Activated CD4-positive, alpha-beta T cell treated with anti-CD3 and anti-CD28 coated beads for 36 hours (primary cell): ENCODE measurements around the gene AMPD3. TPM values are rescaled to one million over a fixed set of nuclear protein-coding genes. Genes with fewer than 3 reads are reported as not detected.

ENCODE experiments used
- ATAC-seq: fragments of 200-7000 bp; cut with Tn5 transposase; one replicate; pipeline ENCODE4 v1.10.0; 2021; ENCODE audit warnings: mild to moderate bottlenecking, moderate library complexity
- CTCF ChIA-PET: fragments of 350-600 bp; sonication (Branson Sonifier 250); formaldehyde crosslinking; loops from one replicate; lab custom pipeline; 2021; ENCODE audit warnings: antibody characterized with exemption; lab: Charles Lee
- POLR2A ChIA-PET: fragments of 350-600 bp; sonication (Branson Sonifier 250); formaldehyde crosslinking; loops from one replicate; lab custom pipeline; 2021; ENCODE audit warnings: antibody characterized with exemption, inconsistent platforms; lab: Charles Lee
- DNase-seq: peaks from one replicate; pipeline ENCODE4 v3.0.0-alpha.2; 2020
- H3K27ac Mint-ChIP-seq: one replicate; pipeline ENCODE4 v1.8.0; 2021; ENCODE audit warnings: mixed read lengths
- H3K27me3 Mint-ChIP-seq: one replicate; pipeline ENCODE4 v1.8.0; 2021; ENCODE audit warnings: mixed read lengths
- H3K36me3 Mint-ChIP-seq: one replicate; pipeline ENCODE4 v1.8.0; 2021; ENCODE audit warnings: low read depth, mixed read lengths
- H3K4me1 Mint-ChIP-seq: one replicate; pipeline ENCODE4 v1.8.0; 2021; ENCODE audit warnings: mixed read lengths
- H3K4me3 Mint-ChIP-seq: one replicate; pipeline ENCODE4 v1.8.0; 2021; ENCODE audit warnings: mild to moderate bottlenecking, moderate library complexity, mixed read lengths
- H3K9me3 Mint-ChIP-seq: one replicate; pipeline ENCODE4 v1.8.0; 2021; ENCODE audit warnings: low read depth, mixed read lengths
- intact Hi-C, 2 experiments: fragments of 100-400 bp; cut with DNase I in 1 of 2; cut with micrococcal nuclease in 1 of 2; formaldehyde crosslinking; loops; one replicate each; pipeline versions ENCODE4 v1.14.2 to v1.15.1; 2022 to 2024; cut with DNase I, micrococcal nuclease
- total RNA-seq, 2 experiments: library from RNA; stranded (reverse); gene quantifications; one replicate each; pipeline ENCODE4 v1.2.3, GENCODE V29; 2021

AMPD3 gene
- total RNA-seq, 2 experiments from 2014 or later: 26.3 to 27.1 TPM

DNA sequence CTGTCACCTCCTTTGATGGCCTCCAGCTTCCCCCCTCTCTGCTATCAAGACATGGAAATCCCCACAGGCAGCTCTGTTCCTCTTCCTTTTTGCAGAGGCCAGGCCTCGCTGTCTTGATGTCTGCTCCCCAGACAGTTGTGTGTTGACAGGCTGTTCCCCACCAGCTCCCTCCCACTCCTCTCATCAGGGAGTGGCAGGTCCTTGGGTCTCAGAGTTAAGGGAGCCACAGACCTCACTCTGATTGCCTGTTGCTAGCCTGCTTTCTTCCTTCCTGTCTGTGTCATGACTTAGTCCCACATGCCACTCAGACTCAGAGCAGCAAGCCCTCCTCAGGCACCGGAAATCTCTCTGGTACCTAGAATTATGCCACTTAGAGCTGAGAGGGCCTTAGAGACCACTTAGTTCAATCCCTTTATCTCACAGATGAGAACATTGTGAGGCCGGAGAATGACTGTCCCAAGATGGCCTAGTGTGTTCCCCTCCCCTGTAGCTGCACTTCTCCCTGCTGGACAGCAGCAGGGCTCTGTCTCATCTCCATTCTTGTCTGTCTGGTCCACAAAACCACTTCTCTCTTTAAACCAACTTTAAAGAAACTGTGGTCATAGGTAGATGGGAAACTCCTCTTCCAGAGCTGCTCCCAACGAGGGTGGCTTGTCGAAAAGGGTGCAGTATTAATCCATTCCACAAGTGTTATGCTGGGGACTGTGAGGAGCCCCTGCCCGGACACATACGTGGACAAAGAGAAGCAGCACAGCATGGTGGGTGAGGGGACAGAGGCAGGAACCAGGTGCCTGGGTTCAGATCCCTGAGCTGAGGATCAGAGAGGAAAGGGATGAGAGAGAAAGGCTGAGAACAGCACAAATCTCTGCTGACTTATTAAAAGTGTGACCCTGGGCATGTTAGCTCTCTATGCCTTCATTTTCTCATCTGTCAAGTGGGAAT, 4.2 kb downstream of the AMPD3 start:
- ATAC-seq (peak; percentile 77), DNase-seq (peak; percentile 77)
- H3K27ac Mint-ChIP-seq: peak overlapping the region; percentile 94
- peaks cover 59% of the 10 kb centered on the region for H3K4me1 Mint-ChIP-seq
- H3K36me3 Mint-ChIP-seq: peaks cover 38% of the 10 kb centered on the region
- ChIA-PET CTCF (interaction anchor here (0.6 to 4.0 kb wide), 9 partner anchors 14 to 534 kb away, joined by 3 to 17 read pairs (median 4); partner anchors contain the start of gene RNF141), POLR2A (interaction anchor here (0.6 to 0.8 kb wide), 2 partner anchors 17 to 18 kb away, joined by 3 read pairs; no protein-coding TSS in a partner anchor)
- H3K4me3 Mint-ChIP-seq: peak overlapping the region; percentile 58
- no peaks in the 10 kb centered on the region for H3K27me3 Mint-ChIP-seq
- H3K9me3 Mint-ChIP-seq: no peaks in the 10 kb centered on the region
- intact Hi-C loops: loop anchor here (2.0 to 10.0 kb wide), 12 partner anchors 16 to 1774 kb away; partner anchors contain the start of genes USP47 (in 2 of the 2), ZBED5 (in 2 of the 2), ADM (in 1 of the 2) and CTR9 (in 1 of the 2)

DNA sequence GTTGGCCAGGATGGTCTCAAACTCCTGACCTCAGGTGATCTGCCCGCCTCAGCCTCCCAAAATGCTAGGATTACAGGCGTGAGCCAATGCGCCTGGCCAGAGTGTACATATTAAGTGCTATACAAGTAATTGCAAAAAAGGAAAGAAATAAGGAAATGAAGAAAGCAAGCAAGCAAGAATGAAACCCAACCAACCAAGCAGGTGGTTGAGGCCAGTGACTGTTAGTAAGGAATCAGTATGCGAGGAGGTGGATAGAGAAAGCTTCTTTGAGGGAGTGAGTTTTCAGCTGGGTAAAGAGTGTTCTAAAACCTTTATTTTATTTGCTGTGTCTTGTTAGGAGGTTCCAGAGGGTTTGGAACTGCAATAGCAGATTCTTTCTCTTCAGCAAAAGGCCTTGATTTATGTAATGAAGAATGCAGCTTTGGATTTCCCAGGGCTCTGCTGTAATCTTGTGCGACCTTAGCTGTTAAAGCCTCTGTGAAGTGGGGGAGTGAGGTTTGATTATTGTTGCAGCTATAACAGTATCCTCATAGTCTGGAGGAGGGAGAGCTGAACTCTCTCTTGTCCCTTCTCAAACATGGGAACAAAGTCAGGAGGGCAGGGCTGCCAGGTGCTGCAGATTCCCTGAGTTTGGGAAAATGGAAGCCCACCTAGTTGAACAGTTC, 5.7 kb downstream of the AMPD3 start:
- ChIA-PET CTCF (interaction anchor here (1.2 kb wide), 1 partner anchor 8 kb away, joined by 6 read pairs; no protein-coding TSS in a partner anchor), POLR2A (interaction anchor here (0.5 kb wide), 1 partner anchor 1358 kb away, joined by 3 read pairs; no protein-coding TSS in a partner anchor)
- peaks cover 44% of the 10 kb centered on the region for H3K4me1 Mint-ChIP-seq
- H3K9me3 Mint-ChIP-seq: no peaks in the 10 kb centered on the region
- ATAC-seq: no peak
- DNase-seq: no peak
- H3K4me3 Mint-ChIP-seq: no peak overlapping the region
- peaks cover 47% of the 10 kb centered on the region for H3K36me3 Mint-ChIP-seq
- H3K27me3 Mint-ChIP-seq: no peaks in the 10 kb centered on the region
- H3K27ac Mint-ChIP-seq: peak overlapping the region; percentile 45
- intact Hi-C loops: no loop called here

DNA sequence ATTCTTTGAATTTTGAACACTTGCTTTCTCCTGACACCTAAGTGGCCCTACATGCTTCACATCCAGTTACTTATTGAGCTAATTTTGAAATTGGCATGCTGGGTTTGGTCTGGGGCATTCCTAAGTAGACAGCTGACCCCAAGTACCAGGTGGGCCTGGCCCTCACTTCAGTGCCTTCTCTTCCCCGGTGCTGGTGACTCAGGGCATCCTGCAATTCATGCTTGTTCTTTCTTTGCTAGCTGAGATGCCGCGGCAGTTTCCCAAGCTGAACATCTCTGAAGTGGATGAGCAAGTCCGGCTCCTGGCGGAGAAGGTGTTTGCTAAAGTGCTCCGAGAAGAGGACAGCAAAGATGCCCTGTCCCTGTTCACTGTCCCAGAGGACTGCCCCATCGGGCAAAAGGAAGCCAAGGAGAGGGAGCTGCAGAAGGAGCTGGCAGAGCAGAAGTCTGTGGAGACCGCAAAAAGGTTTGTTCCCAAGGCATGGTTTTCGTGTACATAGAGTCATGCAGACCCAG, 6.3 kb downstream of the AMPD3 start:
- no peak for DNase-seq
- ChIA-PET POLR2A (interaction anchor here (0.5 to 0.9 kb wide), 2 partner anchors 30 to 1357 kb away, joined by 3 read pairs; no protein-coding TSS in a partner anchor), CTCF (interaction anchor here (1.2 kb wide), 1 partner anchor 9 kb away, joined by 6 read pairs; no protein-coding TSS in a partner anchor)
- intact Hi-C loops: no loop called here
- ATAC-seq: no peak
- Mint-ChIP-seq H3K9me3 (no peaks in the 10 kb centered on the region), H3K27me3 (no peaks in the 10 kb centered on the region), H3K36me3 (peaks cover 45% of the 10 kb centered on the region), H3K4me1 (peaks cover 41% of the 10 kb centered on the region), H3K4me3 (no peak overlapping the region), H3K27ac (no peak overlapping the region)

DNA sequence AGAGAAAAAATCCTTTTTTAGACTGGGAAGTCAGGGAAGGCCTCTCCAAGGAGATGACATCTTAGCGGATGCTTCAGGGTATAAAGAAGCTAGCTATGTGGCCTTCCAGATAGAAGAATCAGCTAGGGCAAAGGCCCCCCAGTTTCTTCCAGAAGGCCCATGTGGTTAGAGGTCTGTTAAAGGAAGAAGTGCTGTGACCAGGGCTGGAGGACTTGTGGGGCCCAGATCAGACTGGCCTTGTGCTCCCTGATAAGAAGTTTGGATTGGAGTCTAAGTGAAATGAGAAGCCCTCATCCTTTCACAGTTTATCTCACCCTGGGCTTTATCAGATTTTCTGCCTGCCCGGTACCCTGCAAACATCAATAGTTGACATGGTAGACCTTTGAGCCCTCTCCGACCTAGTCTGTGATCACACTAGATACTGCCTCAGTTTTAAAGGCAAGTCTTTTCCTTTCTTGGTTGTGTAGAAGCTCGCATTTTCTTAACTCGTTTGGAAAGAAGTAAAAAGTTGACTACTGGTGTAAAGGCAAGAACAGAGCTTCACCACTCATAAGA, 7.8 kb downstream of the AMPD3 start:
- no peak overlapping the region for H3K27ac Mint-ChIP-seq
- H3K27me3 Mint-ChIP-seq: no peaks in the 10 kb centered on the region
- H3K9me3 Mint-ChIP-seq: no peaks in the 10 kb centered on the region
- DNase-seq (no peak), ATAC-seq (no peak)
- H3K4me1 Mint-ChIP-seq: peaks cover 26% of the 10 kb centered on the region
- H3K4me3 Mint-ChIP-seq: no peak overlapping the region
- ChIA-PET POLR2A (no interaction called here), CTCF (interaction anchor here (1.0 kb wide), 1 partner anchor 78 kb away, joined by 4 read pairs; the partner anchor contains the start of gene RNF141)
- intact Hi-C loops: no loop called here
- peaks cover 49% of the 10 kb centered on the region for H3K36me3 Mint-ChIP-seq

DNA sequence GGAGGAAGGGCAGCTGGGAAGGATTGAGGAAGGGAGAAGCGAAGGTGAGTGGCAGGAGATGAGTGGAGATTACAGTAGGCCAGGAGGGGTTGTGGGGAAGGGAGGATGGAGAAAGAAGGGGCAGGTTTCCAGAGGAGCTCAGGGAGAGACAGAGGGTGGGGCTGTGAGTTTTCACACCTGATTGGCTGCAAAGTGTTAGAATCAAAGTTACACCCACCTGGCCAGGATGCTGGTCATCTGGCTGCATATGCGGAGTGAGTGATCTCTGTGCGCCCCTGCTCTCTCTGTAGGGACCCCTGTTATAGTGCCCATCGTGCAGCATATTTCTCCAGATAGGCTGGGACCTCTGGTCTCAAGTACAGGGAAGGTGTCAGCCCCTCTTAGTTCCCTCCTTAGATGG, 18.3 kb downstream of the AMPD3 start:
- intact Hi-C loops: no loop called here
- CTCF ChIA-PET: no interaction called here
- no peaks in the 10 kb centered on the region for H3K9me3 Mint-ChIP-seq
- POLR2A ChIA-PET: interaction anchor here (0.6 kb wide), 1 partner anchor 325 kb away, joined by 4 read pairs; no protein-coding TSS in a partner anchor
- peaks cover 11% of the 10 kb centered on the region for H3K4me1 Mint-ChIP-seq
- no peaks in the 10 kb centered on the region for H3K27me3 Mint-ChIP-seq
- H3K27ac Mint-ChIP-seq: no peak overlapping the region
- DNase-seq (no peak), ATAC-seq (no peak)
- H3K36me3 Mint-ChIP-seq: peaks cover 23% of the 10 kb centered on the region
- H3K4me3 Mint-ChIP-seq: no peak overlapping the region

DNA sequence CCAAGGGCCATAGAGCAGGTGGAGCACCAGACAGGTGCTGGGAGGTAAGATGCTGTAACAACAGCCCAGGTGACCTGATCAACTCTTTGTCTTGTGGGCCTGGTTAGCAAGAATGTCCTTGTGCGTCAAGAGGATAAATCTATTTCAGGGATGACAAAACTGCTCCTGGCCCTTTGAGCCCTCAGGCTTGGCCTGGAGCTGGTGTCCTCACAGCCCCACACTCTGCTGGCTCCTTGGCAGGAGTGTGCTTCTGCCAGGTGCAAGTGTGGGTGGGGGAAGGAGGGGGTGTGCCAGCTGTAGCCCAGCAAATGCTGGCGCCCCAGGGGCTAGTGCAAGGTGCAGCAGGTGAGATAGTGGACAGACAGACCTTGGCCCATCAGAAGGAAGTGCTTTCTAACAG, 19.5 kb downstream of the AMPD3 start:
- H3K27me3 Mint-ChIP-seq: no peaks in the 10 kb centered on the region
- H3K4me1 Mint-ChIP-seq: peaks cover 7% of the 10 kb centered on the region
- ATAC-seq (no peak), DNase-seq (no peak)
- H3K27ac Mint-ChIP-seq: no peak overlapping the region
- ChIA-PET POLR2A (interaction anchor here (0.5 kb wide), 1 partner anchor 166 kb away, joined by 5 read pairs; no protein-coding TSS in a partner anchor), CTCF (no interaction called here)
- intact Hi-C loops: no loop called here
- H3K9me3 Mint-ChIP-seq: no peaks in the 10 kb centered on the region
- peaks cover 24% of the 10 kb centered on the region for H3K36me3 Mint-ChIP-seq
- no peak overlapping the region for H3K4me3 Mint-ChIP-seq

DNA sequence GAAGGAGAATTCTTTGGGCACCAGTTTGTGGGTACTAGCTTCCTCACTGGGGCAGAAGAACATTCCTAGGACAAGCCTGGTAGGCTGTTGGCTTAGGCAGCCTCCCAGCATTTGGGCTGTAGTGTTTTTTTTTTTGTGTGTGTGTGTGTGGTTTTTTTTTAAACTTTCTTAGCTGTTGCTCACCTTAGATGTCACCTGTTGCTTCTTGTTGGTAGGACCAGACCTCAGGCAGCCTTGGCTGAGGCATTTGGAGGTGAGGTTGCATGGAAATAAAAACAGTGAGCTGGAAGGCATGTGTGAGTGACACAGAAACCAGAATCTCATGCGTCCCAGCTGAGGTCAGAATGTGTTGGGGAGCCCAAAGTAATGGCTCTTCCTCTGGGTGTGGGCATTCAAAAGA, 21.3 kb downstream of the AMPD3 start:
- peaks cover 7% of the 10 kb centered on the region for H3K4me1 Mint-ChIP-seq
- H3K27me3 Mint-ChIP-seq: no peaks in the 10 kb centered on the region
- intact Hi-C loops: no loop called here
- CTCF ChIA-PET: interaction anchor here (0.5 to 0.7 kb wide), 3 partner anchors 8 to 362 kb away, joined by 3 to 4 read pairs (median 3); no protein-coding TSS in a partner anchor
- ATAC-seq (no peak), DNase-seq (no peak)
- H3K4me3 Mint-ChIP-seq: no peak overlapping the region
- no peak overlapping the region for H3K27ac Mint-ChIP-seq
- POLR2A ChIA-PET: interaction anchor here (0.6 to 1.1 kb wide), 2 partner anchors 17 to 178 kb away, joined by 3 to 5 read pairs; no protein-coding TSS in a partner anchor
- H3K9me3 Mint-ChIP-seq: no peaks in the 10 kb centered on the region
- H3K36me3 Mint-ChIP-seq: peaks cover 26% of the 10 kb centered on the region

DNA sequence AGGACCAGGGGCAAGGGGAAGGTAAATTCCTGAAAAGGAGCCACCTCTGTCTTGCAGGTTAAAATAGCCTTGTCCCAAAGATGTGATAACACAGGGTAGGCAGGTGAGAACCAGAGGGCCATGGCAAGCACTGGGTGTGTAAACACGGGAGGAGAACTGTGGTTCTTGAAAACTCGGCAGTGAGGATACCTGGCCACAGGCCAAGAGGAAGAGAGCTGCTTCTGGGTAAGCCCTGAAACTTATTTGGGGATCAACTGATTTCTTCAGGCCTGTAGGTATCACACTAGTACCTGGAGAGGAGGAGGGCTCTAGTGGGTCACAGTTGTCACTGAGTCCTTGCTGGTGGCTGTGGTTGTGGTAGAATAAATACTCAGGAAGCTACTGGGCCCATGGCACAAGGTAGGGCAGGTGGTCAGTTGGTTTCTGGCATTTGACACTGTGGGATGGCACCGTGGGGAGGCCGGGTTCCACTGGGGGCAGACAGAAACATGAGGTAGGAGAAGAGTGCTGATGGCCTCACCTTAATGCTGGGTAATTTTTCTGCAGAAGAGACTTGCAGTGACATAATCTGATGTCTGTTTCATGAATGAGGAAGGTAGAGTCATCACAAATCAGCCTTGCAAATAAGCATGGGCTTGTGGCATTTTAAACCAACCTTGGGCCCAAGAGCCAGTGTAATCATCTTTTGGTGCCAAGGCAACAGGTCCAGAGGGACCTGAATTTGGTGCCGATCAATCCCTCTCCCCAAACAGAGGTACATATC, 22.0 kb downstream of the AMPD3 start:
- intact Hi-C loops: no loop called here
- Mint-ChIP-seq H3K4me1 (peaks cover 7% of the 10 kb centered on the region), H3K36me3 (peaks cover 22% of the 10 kb centered on the region), H3K27me3 (no peaks in the 10 kb centered on the region), H3K27ac (peak overlapping the region; percentile 43), H3K9me3 (no peaks in the 10 kb centered on the region), H3K4me3 (no peak overlapping the region)
- ChIA-PET CTCF (interaction anchor here (0.5 kb wide), 1 partner anchor 64 kb away, joined by 3 read pairs; the partner anchor contains the start of gene RNF141), POLR2A (interaction anchor here (1.1 kb wide), 1 partner anchor 18 kb away, joined by 3 read pairs; no protein-coding TSS in a partner anchor)
- ATAC-seq (no peak), DNase-seq (no peak)

DNA sequence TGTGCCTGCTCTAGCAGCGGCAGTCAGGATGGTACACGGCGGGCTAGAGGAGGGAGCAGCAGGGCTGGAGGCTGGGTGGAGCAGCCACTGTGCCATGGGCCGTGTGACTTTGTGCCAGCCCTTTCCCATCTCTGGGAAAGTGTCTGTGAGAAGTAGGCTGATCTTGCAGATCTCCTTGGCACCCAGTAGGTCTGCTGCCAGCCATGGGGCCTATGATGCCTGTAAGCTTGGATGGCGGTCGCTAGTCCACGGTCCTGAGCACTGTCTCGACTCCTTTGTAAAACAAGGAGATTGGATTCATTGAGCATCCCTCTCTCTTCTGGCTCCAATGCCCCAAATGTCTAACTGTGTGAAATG, 22.6 kb downstream of the AMPD3 start:
- H3K27ac Mint-ChIP-seq: no peak overlapping the region
- ChIA-PET CTCF (interaction anchor here (0.5 to 0.6 kb wide), 2 partner anchors 32 to 63 kb away, joined by 3 read pairs; partner anchors contain the start of gene RNF141), POLR2A (interaction anchor here (1.1 kb wide), 1 partner anchor 19 kb away, joined by 3 read pairs; no protein-coding TSS in a partner anchor)
- H3K4me1 Mint-ChIP-seq: peaks cover 7% of the 10 kb centered on the region
- no peak for ATAC-seq
- no peak for DNase-seq
- H3K27me3 Mint-ChIP-seq: no peaks in the 10 kb centered on the region
- H3K4me3 Mint-ChIP-seq: no peak overlapping the region
- H3K9me3 Mint-ChIP-seq: no peaks in the 10 kb centered on the region
- intact Hi-C loops: no loop called here
- peaks cover 24% of the 10 kb centered on the region for H3K36me3 Mint-ChIP-seq

DNA sequence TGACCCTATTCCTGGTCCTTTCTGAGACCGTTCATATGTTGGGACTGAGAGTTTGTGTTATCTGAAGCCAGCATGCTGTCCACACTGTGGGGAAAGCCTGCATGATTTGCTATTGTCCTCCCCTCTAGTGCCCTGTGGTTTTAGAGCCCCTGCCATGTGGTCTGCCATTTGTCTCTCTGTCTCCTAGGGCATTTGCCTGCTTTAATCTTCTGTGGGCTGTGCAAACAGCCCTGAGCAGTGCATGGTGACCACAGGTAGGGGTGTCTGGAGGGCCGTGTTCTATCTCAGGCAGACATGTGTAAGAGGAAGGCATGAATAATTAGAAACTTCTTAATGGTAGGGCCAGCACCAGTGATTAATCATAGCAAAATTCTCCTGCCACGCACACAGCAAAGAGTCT, 23.0 kb downstream of the AMPD3 start:
- no peak for ATAC-seq

More for the DNA sequence above, 23.0 kb downstream of the AMPD3 start:
- Mint-ChIP-seq H3K27ac (no peak overlapping the region), H3K27me3 (no peaks in the 10 kb centered on the region), H3K36me3 (peaks cover 24% of the 10 kb centered on the region), H3K9me3 (no peaks in the 10 kb centered on the region), H3K4me3 (no peak overlapping the region), H3K4me1 (peaks cover 7% of the 10 kb centered on the region)
- CTCF ChIA-PET: interaction anchor here (0.6 kb wide), 1 partner anchor 31 kb away, joined by 3 read pairs; no protein-coding TSS in a partner anchor
- DNase-seq: no peak
- POLR2A ChIA-PET: no interaction called here
- intact Hi-C loops: no loop called here
